Measurements from ENCODE around the gene WNK3. TPM values are rescaled to one million over a fixed set of nuclear protein-coding genes. Genes with fewer than 3 reads are reported as not detected.

Gene WNK3
- polyA plus RNA-seq, 1 of the 3 experiments (the other 2 are of a cell fraction), result 0.54 TPM

- Histone ChIP-seq H3K9me3 (no peaks in the 10 kb centered on the region), H3K79me2 (ENCODE audit: insufficient read depth) (no peaks in the 10 kb centered on the region), H3K27ac (ENCODE audit: low read depth in 2 of 2, low read length in 1 of 2) (peak overlapping the region in 1 of 2 experiments; percentile 91; a peak in 2 of 4 replicates), H3K9ac (no peak overlapping the region), H3K4me1 (ENCODE audit: control insufficient read depth in 1 of 2, insufficient read depth in 2 of 2, low read depth in 1 of 2, low read length in 1 of 2) (no peaks in the 10 kb centered on the region; a peak in 1 of 4 replicates), H4K20me1 (ENCODE audit: insufficient read depth) (no peaks in the 10 kb centered on the region), H3K9me2 (no peaks in the 10 kb centered on the region), H3K4me2 (peak overlapping the region; percentile 71; the same call in 1 of the 2 replicates), H2AFZ (ENCODE audit: low read depth) (peak overlapping the region; percentile 88; the same call in 1 of the 2 replicates), H3K27me3 (ENCODE audit: insufficient read depth) (no peaks in the 10 kb centered on the region; the same call in 1 of the 2 replicates), H3K36me3 (replicated peaks in 1 of 2; ENCODE audit: control insufficient read depth in 1 of 2, insufficient read depth in 2 of 2, low read length in 1 of 2) (no peaks in the 10 kb centered on the region), H3K4me3 (ENCODE audit: low read depth in 2 of 2, low read length in 1 of 2) (0 out of 4 replicates have a peak overlapping the region, but pooled peaks of 1 of the 2 experiments have one; percentile 36), H3F3A (replicated peaks; ENCODE audit: insufficient read depth) (no peaks in the 10 kb centered on the region)
- DNase-seq, result no peak
- ChIA-PET POLR2A (no interaction called here), CTCF (interaction anchor here (0.6 to 0.8 kb wide), 2 partner anchors 10 to 24 kb away, joined by 3 read pairs; no protein-coding TSS in a partner anchor)
- WGBS (ENCODE audit: low lambda C conversion rate), result 29% methylated on average over 4 of the region's 4 CpGs
- TF ChIP-seq FOSL2 (IDR thresholded peaks at IDR 0.05; ENCODE audit: borderline replicate concordance, low read depth) (no peak), TEAD4 (IDR thresholded peaks at IDR 0.05; ENCODE audit: borderline replicate concordance, insufficient read depth) (no peak), NRF1 (IDR thresholded peaks at IDR 0.05; ENCODE audit: low read depth, low read length) (no peak), GATA2 (CRISPR knock-in tag; IDR thresholded peaks at IDR 0.05) (no peak), USF2 (IDR thresholded peaks at IDR 0.05; ENCODE audit: borderline replicate concordance, low read depth, low read length) (no peak), SMC3 (IDR thresholded peaks at IDR 0.05; ENCODE audit: low read depth, low read length) (no peak), JUND (IDR thresholded peaks at IDR 0.05) (no peak), FOXJ3 (CRISPR knock-in tag; IDR thresholded peaks at IDR 0.05) (no peak), NFIC (IDR thresholded peaks at IDR 0.05; ENCODE audit: borderline replicate concordance) (no peak), EP300 (IDR thresholded peaks at IDR 0.05; ENCODE audit: borderline replicate concordance in 1 of 2, low read depth in 1 of 2, low read length in 1 of 2) (no peak), REST (IDR thresholded peaks at IDR 0.05; ENCODE audit: low read depth, low read length) (no peak), MXI1 (IDR thresholded peaks at IDR 0.05; ENCODE audit: low read depth, low read length) (no peak), RFX5 (IDR thresholded peaks at IDR 0.05; ENCODE audit: low read length) (no peak)
- TF ChIP-seq, protein P1, sequence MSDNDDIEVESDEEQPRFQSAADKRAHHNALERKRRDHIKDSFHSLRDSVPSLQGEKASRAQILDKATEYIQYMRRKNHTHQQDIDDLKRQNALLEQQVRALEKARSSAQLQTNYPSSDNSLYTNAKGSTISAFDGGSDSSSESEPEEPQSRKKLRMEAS (IDR thresholded peaks at IDR 0.05; ENCODE audit: low read depth), result no peak
- TF ChIP-seq, protein P2, sequence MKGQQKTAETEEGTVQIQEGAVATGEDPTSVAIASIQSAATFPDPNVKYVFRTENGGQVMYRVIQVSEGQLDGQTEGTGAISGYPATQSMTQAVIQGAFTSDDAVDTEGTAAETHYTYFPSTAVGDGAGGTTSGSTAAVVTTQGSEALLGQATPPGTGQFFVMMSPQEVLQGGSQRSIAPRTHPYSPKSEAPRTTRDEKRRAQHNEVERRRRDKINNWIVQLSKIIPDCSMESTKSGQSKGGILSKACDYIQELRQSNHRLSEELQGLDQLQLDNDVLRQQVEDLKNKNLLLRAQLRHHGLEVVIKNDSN (IDR thresholded peaks at IDR 0.05; ENCODE audit: borderline replicate concordance, low read depth), result no peak
Observed at GRCh38 chrX:54359408-54359807, 1.6 kb upstream of the WNK3 start.
